ENCODE results near the gene MSLN.

DNA sequence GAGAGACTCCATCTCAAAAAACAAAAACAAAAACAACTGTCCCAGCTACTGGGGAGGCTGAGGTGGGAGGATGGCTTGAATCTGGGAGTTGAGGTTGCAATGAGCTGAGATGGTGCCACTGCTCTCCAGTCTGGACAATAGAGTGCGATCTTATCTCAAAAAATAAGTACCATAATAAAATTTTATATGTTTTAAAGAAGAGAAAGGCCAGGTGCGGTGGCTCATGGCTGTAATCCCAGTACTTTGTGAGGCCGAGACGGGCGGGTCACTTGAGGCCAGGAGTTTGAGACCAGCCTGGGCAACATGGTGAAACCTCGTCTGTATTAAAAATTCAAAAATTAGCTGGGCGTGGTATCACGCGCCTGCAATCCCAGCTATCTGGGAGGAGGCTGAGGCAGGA, 16.3 kb downstream of the MSLN start:
- no peak for TF ChIP-seq EZH2phosphoT487 (IDR thresholded peaks at IDR 0.05; ENCODE audit: insufficient read depth, low read depth)
- TF ChIP-seq EZH2 (IDR thresholded peaks at IDR 0.05; ENCODE audit: insufficient read depth, poor library complexity, severe bottlenecking): no peak
